Astrocyte (in vitro differentiated cells and primary cell): ENCODE measurements around the gene SMYD4.

Experiments used
- CTCF ChIP-seq: IDR thresholded peaks from 2 replicates; pipeline ENCODE4 v1.5.1; 2011; ENCODE audit warnings: low read depth, mild to moderate bottlenecking, inconsistent platforms, low read length, moderate library complexity; ENCODE audit not compliant: insufficient read depth
- EZH2 ChIP-seq: IDR thresholded peaks from 2 replicates; pipeline ENCODE4 v1.6.1; 2012; ENCODE audit warnings: mild to moderate bottlenecking, low read length, inconsistent platforms; ENCODE audit not compliant: insufficient read depth

- TF ChIP-seq CTCF (no peak), EZH2 (no peak)
These were observed 75.1 kb downstream of the SMYD4 start for GRCh38 chr17:1754430-1755112.
